Osteocyte (in vitro differentiated cells): ENCODE measurements around the gene AQP3. TPM values are rescaled to one million over a fixed set of nuclear protein-coding genes. Genes with fewer than 3 reads are reported as not detected.
"Not testable (repeated sequence)": the region's sequence is repeated elsewhere in the genome, so short reads cannot be mapped to it uniquely, and the experiment has no call there.

Experiments
- DNase-seq: peaks from one replicate; pipeline ENCODE4 v3.0.0; 2021; ENCODE audit warnings: mixed read lengths; ENCODE audit not compliant: unreplicated experiment; ENCODE audit errors: extremely low spot score
- H3K27ac Mint-ChIP-seq: one replicate; pipeline ENCODE4 v1.8.0; 2021; ENCODE audit warnings: mild to moderate bottlenecking, mixed read lengths; ENCODE audit not compliant: unreplicated experiment
- H3K27me3 Mint-ChIP-seq: one replicate; pipeline ENCODE4 v1.8.0; 2021; ENCODE audit warnings: mixed read lengths; ENCODE audit not compliant: unreplicated experiment
- H3K36me3 Mint-ChIP-seq: one replicate; pipeline ENCODE4 v1.8.0; 2021; ENCODE audit warnings: mixed read lengths; ENCODE audit not compliant: unreplicated experiment
- H3K4me1 Mint-ChIP-seq: one replicate; pipeline ENCODE4 v1.8.0; 2021; ENCODE audit warnings: mixed read lengths; ENCODE audit not compliant: unreplicated experiment
- H3K4me3 Mint-ChIP-seq: one replicate; pipeline ENCODE4 v1.8.0; 2021; ENCODE audit warnings: mild to moderate bottlenecking, moderate library complexity, mixed read lengths; ENCODE audit not compliant: unreplicated experiment
- H3K9me3 Mint-ChIP-seq: one replicate; pipeline ENCODE4 v1.8.0; 2021; ENCODE audit warnings: mixed read lengths; ENCODE audit not compliant: unreplicated experiment
- long read RNA-seq: library from polyadenylated mRNA; unstranded; transcript quantifications from one replicate; pipeline ENCODE4 v2.0.0, GENCODE V29; 2021
- total RNA-seq: library from RNA; stranded (reverse); gene quantifications from 2 replicates; pipeline ENCODE4 v1.2.1, GENCODE V29; 2021
- TF ChIP-seq, protein P1 (sequence below): fragments of 200-600 bp; sonication (generic); IDR thresholded peaks from 2 replicates; pipeline ENCODE4 v1.5.0; 2021; ENCODE audit warnings: antibody characterized with exemption, mild to moderate bottlenecking, moderate library complexity

The AQP3 gene
- total RNA-seq, result 0.86 and 1.1 TPM in 2 replicates
- long read RNA-seq, result 0 reads

DNA sequence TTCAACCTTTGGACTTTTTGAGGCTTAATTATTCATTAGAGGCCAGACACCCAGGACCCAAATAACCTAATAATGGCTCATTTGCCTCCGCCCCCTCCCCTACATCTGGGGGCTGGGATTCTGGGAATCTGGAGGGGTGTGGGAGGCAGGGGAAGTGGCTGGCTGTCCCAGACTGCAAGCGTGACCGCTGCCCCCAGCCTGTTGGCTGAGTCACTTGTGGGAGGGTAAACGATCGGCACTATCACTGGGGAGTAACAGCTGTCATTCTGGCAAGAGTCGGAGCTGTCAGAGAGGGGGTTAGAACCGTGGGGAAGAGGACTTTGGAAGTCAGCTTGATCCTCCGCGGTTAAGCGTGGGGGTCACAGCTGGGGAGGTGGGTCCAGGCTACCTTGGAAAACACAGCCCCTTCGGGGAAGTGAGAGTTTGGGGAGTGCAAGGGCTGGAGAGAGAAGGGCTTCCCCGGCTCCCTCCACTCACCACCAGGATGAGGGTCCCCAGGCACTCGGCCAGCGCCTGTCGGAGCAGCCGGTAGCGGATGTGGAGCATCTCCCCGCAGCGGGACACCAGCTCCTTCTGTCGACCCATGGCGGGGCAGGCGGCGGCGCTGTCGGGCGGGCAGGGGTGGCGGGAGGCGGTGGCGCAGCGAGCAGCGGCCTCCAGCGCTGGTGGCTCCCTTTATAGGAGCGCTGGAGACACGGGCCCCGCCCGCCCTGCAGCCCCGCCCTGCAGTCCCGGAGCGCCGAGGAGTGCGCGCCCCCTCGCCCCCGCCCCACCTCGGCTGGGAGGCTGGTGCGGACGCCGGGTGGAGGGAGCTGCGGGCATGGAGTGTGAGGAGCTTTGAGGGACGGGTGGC is at the start of gene AQP3:
TSS of gene AQP3 (minus strand) at position 648 of the 853 bp plus-strand sequence. CDS start at position 585, 63 bp downstream.
- DNase-seq, result peak; percentile 86
- TF ChIP-seq, protein P1, sequence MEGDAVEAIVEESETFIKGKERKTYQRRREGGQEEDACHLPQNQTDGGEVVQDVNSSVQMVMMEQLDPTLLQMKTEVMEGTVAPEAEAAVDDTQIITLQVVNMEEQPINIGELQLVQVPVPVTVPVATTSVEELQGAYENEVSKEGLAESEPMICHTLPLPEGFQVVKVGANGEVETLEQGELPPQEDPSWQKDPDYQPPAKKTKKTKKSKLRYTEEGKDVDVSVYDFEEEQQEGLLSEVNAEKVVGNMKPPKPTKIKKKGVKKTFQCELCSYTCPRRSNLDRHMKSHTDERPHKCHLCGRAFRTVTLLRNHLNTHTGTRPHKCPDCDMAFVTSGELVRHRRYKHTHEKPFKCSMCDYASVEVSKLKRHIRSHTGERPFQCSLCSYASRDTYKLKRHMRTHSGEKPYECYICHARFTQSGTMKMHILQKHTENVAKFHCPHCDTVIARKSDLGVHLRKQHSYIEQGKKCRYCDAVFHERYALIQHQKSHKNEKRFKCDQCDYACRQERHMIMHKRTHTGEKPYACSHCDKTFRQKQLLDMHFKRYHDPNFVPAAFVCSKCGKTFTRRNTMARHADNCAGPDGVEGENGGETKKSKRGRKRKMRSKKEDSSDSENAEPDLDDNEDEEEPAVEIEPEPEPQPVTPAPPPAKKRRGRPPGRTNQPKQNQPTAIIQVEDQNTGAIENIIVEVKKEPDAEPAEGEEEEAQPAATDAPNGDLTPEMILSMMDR, result peak; percentile 39
- no peaks in the 10 kb centered on the region for H3K27me3 Mint-ChIP-seq
- peaks cover 10% of the 10 kb centered on the region for H3K4me1 Mint-ChIP-seq
- H3K27ac Mint-ChIP-seq, result no peak within 1 kb of the TSS
- H3K36me3 Mint-ChIP-seq, result no peaks in the 10 kb centered on the region
- H3K9me3 Mint-ChIP-seq, result no peaks in the 10 kb centered on the region
- peak within 1 kb of the TSS; percentile 75 for H3K4me3 Mint-ChIP-seq

DNA sequence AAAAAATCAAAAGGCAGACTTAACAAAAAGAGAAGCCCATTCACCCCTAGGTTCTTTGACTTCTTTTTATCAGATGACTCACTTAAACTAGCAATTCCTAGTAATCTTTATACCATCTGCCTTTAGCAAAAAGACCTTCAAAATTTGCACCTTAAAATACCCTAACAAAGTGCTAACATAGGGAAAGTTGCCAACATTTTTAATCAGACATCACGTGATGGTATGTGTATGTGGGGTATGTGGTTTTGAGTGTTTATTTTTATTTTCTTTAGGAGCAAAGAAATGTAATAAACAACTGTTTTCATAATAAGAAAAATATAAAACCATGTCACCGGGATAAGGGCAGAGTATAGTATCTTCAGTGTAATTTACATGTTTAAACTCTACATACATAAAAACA is 46.4 kb upstream of the AQP3 start:
- not testable (repeated sequence) for DNase-seq, H3K9me3 Mint-ChIP-seq, H3K27me3 Mint-ChIP-seq, H3K36me3 Mint-ChIP-seq, H3K4me3 Mint-ChIP-seq, H3K27ac Mint-ChIP-seq
- H3K4me1 Mint-ChIP-seq, result peaks cover 12% of the 10 kb centered on the region

DNA sequence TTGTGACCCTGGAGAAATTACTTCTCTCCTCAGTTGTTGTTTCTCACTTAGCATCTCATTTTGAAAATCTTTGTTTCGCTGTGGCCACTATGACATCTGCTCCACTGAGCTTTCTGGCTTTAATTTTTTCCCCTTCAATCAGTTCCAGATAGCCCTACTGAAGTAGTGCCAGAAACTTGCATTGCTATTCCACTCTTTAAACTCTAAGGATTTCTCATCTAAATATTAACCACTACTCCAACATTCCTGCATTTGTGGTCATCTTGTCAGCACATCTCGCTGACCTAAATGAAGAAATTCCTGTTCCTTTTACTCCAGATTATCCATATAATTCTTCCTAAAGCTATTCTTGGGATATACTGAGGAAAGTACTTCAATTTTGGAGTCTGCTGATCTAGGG is 41.7 kb upstream of the AQP3 start:
- Mint-ChIP-seq H3K4me1 (peaks cover 7% of the 10 kb centered on the region), H3K27me3 (no peaks in the 10 kb centered on the region), H3K27ac (no peak overlapping the region), H3K9me3 (no peaks in the 10 kb centered on the region), H3K36me3 (no peaks in the 10 kb centered on the region), H3K4me3 (no peak overlapping the region)
- DNase-seq, result no peak
- TF ChIP-seq, protein P1, result no peak

DNA sequence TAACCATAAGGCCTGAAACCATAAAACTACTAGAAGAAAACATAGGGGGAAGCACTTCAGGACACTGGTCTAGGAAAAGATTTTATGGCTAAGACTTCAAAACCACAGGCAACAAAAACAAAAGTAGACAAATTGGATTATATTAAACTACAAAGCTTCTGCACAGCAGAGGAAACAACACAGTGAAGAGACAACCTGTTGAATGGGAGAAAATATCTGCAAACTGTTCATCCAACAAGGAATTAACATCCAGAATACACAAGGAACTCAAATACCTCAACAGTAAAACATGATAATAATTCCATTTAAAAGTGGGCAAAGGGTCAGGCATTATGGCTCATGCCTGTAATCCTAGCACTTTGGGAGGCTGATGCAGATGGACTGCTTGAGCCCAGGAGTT is 37.9 kb upstream of the AQP3 start:
- H3K4me1 Mint-ChIP-seq, DNase-seq, H3K4me3 Mint-ChIP-seq, H3K36me3 Mint-ChIP-seq, H3K27me3 Mint-ChIP-seq, H3K9me3 Mint-ChIP-seq, H3K27ac Mint-ChIP-seq: not testable (repeated sequence)

DNA sequence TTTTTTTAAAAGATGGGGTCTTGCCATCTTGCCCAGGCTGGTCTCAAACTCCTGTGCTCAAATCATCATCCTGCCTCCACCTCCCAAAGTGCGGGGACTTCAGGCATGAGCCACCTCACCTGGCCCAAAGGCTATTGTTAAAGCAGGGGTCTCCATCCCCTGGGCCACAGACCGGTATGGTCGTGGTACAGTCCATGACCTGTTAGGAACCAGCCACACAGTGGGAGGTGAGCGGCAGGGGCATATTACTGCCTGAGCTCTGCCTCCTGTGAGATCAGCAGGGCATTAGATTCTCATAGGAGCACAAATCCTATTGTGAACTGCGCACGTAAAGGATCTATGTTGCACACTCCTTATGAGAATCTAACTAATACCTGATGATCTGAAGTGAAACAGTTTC is 33.6 kb upstream of the AQP3 start:
- H3K27me3 Mint-ChIP-seq, result no peaks in the 10 kb centered on the region
- H3K4me3 Mint-ChIP-seq, result no peak overlapping the region
- peaks cover 4% of the 10 kb centered on the region for H3K36me3 Mint-ChIP-seq
- TF ChIP-seq, protein P1, result no peak
- DNase-seq, result no peak
- peaks cover 6% of the 10 kb centered on the region for H3K4me1 Mint-ChIP-seq
- no peak overlapping the region for H3K27ac Mint-ChIP-seq
- H3K9me3 Mint-ChIP-seq, result no peaks in the 10 kb centered on the region

DNA sequence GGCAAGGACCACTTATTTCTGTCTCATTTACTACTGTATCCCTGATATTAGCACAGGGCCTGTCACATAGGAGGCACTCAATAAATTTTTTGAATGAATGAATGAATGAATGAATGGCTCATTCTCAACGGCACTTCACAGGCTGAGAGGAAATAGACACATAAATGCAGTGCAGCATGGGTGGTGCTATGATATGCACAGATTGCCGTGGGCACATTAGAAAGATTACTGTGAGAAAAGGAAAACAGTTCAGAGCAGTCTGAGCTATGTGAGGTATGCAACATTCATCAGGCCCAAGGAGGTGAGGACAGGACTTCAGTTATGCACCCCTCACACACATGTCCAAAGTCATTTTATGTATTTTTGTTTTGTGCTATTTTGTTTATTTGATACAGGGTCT is 32.7 kb upstream of the AQP3 start:
- TF ChIP-seq, protein P1, result no peak
- Mint-ChIP-seq H3K4me3 (no peak overlapping the region), H3K4me1 (peaks cover 6% of the 10 kb centered on the region), H3K27me3 (no peaks in the 10 kb centered on the region), H3K9me3 (no peaks in the 10 kb centered on the region), H3K27ac (no peak overlapping the region), H3K36me3 (peaks cover 4% of the 10 kb centered on the region)
- DNase-seq, result peak; percentile 54
